ENCODE data around the gene TASP1. TPM values are rescaled to one million over a fixed set of nuclear protein-coding genes. Genes with fewer than 3 reads are reported as not detected.

Gene TASP1
- total RNA-seq, 1 experiment from 2014 or later: 25.9 TPM

GRCh38 chr20:13670160-13670559 is 31.4 kb upstream of the TASP1 start:
- TF ChIP-seq EZH2 (IDR thresholded peaks at IDR 0.05; ENCODE audit: low read depth): no peak
- TF ChIP-seq, protein P1, sequence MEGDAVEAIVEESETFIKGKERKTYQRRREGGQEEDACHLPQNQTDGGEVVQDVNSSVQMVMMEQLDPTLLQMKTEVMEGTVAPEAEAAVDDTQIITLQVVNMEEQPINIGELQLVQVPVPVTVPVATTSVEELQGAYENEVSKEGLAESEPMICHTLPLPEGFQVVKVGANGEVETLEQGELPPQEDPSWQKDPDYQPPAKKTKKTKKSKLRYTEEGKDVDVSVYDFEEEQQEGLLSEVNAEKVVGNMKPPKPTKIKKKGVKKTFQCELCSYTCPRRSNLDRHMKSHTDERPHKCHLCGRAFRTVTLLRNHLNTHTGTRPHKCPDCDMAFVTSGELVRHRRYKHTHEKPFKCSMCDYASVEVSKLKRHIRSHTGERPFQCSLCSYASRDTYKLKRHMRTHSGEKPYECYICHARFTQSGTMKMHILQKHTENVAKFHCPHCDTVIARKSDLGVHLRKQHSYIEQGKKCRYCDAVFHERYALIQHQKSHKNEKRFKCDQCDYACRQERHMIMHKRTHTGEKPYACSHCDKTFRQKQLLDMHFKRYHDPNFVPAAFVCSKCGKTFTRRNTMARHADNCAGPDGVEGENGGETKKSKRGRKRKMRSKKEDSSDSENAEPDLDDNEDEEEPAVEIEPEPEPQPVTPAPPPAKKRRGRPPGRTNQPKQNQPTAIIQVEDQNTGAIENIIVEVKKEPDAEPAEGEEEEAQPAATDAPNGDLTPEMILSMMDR (conservative IDR thresholded peaks at IDR 0.05): no peak
- CTCF ChIA-PET: no interaction called here
- no peak for DNase-seq
- Histone ChIP-seq H3K4me3 (no peak overlapping the region), H3K4me2 (no peak overlapping the region), H3K27ac (no peak overlapping the region), H3K79me2 (ENCODE audit: low read depth) (no peaks in the 10 kb centered on the region), H3K36me3 (ENCODE audit: low read depth) (no peaks in the 10 kb centered on the region), H3K4me1 (replicated peaks; ENCODE audit: insufficient read depth) (no peaks in the 10 kb centered on the region), H3K9me3 (ENCODE audit: insufficient read depth, low read depth) (no peaks in the 10 kb centered on the region), H3K27me3 (ENCODE audit: insufficient read depth, low read depth) (peaks cover 12% of the 10 kb centered on the region; the same call in 1 of the 2 replicates), H4K20me1 (ENCODE audit: insufficient read depth) (no peaks in the 10 kb centered on the region), H3K9me2 (ENCODE audit: insufficient read depth) (no peaks in the 10 kb centered on the region), H3F3A (ENCODE audit: insufficient read depth, low read depth) (no peaks in the 10 kb centered on the region), H2AFZ (no peak overlapping the region)
- no TSS peak for BruUV-seq (replicated peaks)
- intact Hi-C loops (cut with micrococcal nuclease; ENCODE audit: unreplicated experiment): no loop called here
- POLR2A ChIA-PET (ENCODE audit: unreplicated experiment): no interaction called here

DNA sequence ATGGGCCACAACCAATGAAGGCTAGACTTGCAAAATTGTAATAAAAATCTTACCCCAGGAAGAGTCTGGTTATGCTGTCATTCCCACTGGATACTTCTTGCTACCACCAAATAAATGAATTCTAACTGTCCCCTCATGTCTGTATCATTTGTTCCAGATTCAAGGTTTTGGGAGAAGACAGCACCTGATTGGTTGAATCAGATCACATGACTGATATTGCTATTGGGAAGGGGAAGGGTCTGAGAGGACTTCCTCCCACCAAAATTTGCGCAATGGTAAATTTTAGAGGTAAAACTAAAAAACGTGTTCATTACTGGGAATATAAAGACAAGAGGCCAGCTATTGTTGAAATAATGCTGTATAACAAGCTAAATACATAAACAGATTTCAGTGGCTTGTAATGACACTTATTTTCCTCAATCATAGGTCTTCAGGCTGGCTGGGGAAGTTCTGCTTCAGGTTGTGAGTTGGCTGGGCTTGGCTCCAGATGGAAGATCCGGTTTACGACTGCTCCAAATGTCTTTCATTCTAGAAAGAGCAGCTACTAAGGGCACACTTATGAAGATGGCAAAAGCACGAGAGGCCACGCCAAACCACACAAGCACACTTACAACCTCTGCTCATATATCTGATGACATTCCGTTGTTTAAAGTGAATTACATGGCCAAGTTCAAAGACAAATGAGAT is 27.1 kb upstream of the TASP1 start:
- intact Hi-C loops (cut with micrococcal nuclease; ENCODE audit: unreplicated experiment): no loop called here
- no peaks in the 10 kb centered on the region for H3K4me1 ChIP-seq (replicated peaks; ENCODE audit: insufficient read depth)
- no peaks in the 10 kb centered on the region for H3K9me3 ChIP-seq (ENCODE audit: insufficient read depth, low read depth)
- no peaks in the 10 kb centered on the region for H3K79me2 ChIP-seq (ENCODE audit: low read depth)
- no peak overlapping the region for H2AFZ ChIP-seq
- H3K4me2 ChIP-seq: no peak overlapping the region
- TF ChIP-seq EZH2 (IDR thresholded peaks at IDR 0.05; ENCODE audit: low read depth): no peak
- TF ChIP-seq, protein P1 (conservative IDR thresholded peaks at IDR 0.05): no peak
- CTCF ChIA-PET: no interaction called here
- no TSS peak for BruUV-seq (replicated peaks)
- no peaks in the 10 kb centered on the region for H3F3A ChIP-seq (ENCODE audit: insufficient read depth, low read depth)
- H4K20me1 ChIP-seq (ENCODE audit: insufficient read depth): no peaks in the 10 kb centered on the region
- DNase-seq: no peak
- H3K27me3 ChIP-seq (ENCODE audit: insufficient read depth, low read depth): 0 out of 2 replicates have a peak, but pooled peaks cover 3% of the 10 kb centered on the region
- no peaks in the 10 kb centered on the region for H3K9me2 ChIP-seq (ENCODE audit: insufficient read depth)
- POLR2A ChIA-PET (ENCODE audit: unreplicated experiment): no interaction called here
- no peaks in the 10 kb centered on the region for H3K36me3 ChIP-seq (ENCODE audit: low read depth)
- no peak overlapping the region for H3K27ac ChIP-seq
- no peak overlapping the region for H3K4me3 ChIP-seq

DNA sequence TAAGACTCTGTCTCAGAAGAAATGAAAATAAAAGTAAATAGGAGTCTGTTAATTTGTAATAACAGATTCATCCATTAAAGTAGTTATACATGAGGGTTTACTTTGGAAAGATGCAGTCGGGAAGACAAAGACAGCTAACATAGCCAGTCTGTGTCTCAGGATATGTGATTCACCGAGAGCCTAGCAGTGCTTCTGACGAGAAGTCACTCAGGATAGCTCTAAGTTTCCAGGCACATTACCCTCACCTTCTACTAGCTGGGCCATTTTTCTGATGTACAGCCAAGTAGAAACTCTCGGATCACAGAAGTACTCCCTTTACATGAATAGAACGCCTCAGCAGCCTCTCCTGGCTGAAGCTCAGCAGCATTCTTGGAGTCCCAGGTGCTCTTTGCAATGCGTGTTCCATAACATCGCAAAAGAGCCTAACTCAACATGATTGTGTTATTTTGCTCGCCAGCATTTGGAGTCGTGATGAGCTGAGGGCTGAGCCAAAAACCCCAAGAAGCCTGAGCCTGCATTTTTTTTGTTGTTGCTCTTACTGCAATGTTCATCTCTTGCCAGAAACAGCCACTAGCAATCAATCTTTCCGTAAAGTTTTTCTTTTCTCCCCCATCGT is 22.4 kb upstream of the TASP1 start:
- Histone ChIP-seq H4K20me1 (ENCODE audit: insufficient read depth) (no peaks in the 10 kb centered on the region), H3K4me3 (no peak overlapping the region), H3K4me1 (replicated peaks; ENCODE audit: insufficient read depth) (no peaks in the 10 kb centered on the region), H3F3A (ENCODE audit: insufficient read depth, low read depth) (no peaks in the 10 kb centered on the region), H3K27ac (no peak overlapping the region), H3K36me3 (ENCODE audit: low read depth) (no peaks in the 10 kb centered on the region), H3K4me2 (no peak overlapping the region), H2AFZ (no peak overlapping the region), H3K27me3 (ENCODE audit: insufficient read depth, low read depth) (no peaks in the 10 kb centered on the region), H3K9me2 (ENCODE audit: insufficient read depth) (no peaks in the 10 kb centered on the region), H3K79me2 (ENCODE audit: low read depth) (no peaks in the 10 kb centered on the region), H3K9me3 (ENCODE audit: insufficient read depth, low read depth) (no peaks in the 10 kb centered on the region)
- no peak for TF ChIP-seq EZH2 (IDR thresholded peaks at IDR 0.05; ENCODE audit: low read depth)
- TF ChIP-seq, protein P1 (conservative IDR thresholded peaks at IDR 0.05): no peak
- ChIA-PET POLR2A (ENCODE audit: unreplicated experiment) (interaction anchor here (0.6 kb wide), 1 partner anchor 123 kb away, joined by 3 read pairs; the partner anchor contains the start of genes ESF1 and NDUFAF5), CTCF (no interaction called here)
- no TSS peak for BruUV-seq (replicated peaks)
- intact Hi-C loops (cut with micrococcal nuclease; ENCODE audit: unreplicated experiment): no loop called here
- DNase-seq: no peak

All from PC-9 (cell line).